Umbilical cord (tissue), 2 donors: Measurements from ENCODE around the gene HNRNPR. TPM values are rescaled to one million over a fixed set of nuclear protein-coding genes. Genes with fewer than 3 reads are reported as not detected.
A peak's percentile ranks its signal among the peaks of the same experiment; 100 is the strongest.
"Not testable (repeated sequence)": the region's sequence is repeated elsewhere in the genome, so short reads cannot be mapped to it uniquely, and the experiment has no call there.

Experiments used
- DNase-seq: peaks from one replicate; pipeline ENCODE4 v3.0.0-alpha.2; 2015; ENCODE audit warnings: low spot score
- total RNA-seq: library from RNA; depleted of rRNA; stranded (reverse); fragments of >200 nt; gene quantifications from one replicate; pipeline ENCODE4 v1.2.3, GENCODE V29; 2014; ENCODE audit warnings: low replicate concordance; ENCODE audit not compliant: insufficient read depth

HNRNPR gene
- total RNA-seq, 1 donor from 2014 or later: 85.7 TPM

DNA sequence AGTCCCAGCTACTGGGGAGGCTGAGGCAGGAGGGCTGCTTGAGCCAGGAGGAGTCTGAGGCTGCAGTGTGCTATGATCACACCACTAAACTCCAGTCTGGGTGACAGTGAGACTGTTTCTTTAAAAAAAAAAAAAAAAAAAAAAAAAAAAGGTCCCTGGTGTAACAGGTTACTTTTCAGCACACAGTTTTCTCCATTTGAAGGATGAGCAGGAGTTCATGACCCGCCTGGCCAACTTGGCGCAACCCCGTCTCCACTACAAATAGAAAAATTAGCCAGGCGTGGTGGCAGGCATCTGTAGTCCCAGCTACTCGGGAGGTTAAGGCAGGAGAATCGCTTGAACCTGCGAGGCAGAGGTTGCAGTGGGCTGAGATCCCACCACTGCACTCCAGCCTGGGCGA lies 12.4 kb downstream of the HNRNPR start:
- DNase-seq: no peak

DNA sequence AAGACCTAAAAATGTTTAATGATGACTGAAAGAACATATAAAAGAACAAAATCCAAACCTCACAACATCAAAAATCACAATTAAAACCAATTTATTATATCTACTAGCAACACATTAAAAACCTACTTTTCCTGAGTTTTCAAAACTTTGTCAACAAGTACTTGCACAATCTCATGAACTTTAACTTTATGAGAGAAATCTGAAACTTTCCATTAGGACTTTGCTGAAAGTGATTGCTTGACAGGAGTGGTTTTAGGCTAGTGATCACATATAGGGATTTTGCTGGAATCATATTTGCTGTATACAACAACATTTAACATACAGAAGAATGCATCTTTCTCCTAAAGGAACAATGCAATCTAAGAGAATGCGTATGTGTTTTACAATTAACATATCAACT lies 13.2 kb downstream of the HNRNPR start:
- no peak for DNase-seq

DNA sequence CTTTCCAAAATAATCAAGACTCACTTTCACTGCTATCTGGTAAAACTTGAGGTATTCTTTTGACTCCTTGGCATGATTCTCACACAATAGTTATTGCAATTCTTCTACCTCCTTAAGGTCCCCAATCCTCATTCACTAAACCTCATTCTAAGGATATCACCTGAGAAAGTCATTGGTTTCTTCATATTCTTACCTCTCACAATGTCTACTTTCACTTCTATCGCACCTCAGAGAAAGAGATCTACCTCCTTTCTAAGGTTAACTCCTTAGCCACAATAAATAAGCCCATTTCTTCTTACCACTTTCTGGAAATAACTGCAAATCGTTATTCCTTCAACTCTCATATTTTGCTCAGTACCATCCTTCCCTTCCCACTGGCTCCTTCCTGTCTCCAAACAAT lies 18.7 kb downstream of the HNRNPR start:
- DNase-seq: no peak

DNA sequence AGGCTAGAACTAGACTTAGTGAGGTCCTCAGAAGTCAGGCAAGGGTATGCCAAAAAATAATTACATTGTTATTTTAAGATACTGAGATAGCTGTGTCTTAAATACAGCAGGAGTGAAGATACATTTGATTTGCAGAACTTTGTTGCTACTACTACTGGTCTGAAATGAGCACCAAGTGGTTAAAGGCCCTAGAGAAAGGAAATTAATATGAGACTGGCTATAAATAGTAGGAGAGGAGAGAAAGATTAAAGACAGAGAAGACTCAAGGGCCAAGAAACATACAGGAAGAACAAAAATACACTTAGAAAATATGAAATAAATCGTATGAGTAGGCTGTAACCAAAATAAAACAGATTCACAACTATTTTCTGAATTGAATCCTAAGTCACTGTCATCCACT lies 21.3 kb downstream of the HNRNPR start:
- DNase-seq: no peak

DNA sequence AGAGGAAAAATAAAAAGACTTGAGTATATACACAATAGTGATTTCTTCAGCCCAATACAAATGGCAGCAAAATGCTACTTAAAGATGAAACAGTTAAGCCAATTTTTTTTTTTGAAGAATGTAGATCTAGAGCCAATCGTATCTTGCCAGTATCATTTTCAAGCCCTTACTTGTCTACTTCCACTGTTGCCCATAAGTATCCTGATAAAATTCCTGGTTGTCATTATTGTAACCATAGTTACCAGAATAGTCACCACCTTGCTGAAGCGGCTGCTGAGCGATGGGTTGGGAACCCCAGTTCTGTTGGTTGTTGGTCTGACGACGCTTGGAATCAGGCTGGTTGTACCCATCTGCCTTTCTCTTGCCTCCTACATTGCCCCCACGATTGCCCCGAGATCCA lies 33.8 kb downstream of the HNRNPR start:
- not testable (repeated sequence) for DNase-seq

DNA sequence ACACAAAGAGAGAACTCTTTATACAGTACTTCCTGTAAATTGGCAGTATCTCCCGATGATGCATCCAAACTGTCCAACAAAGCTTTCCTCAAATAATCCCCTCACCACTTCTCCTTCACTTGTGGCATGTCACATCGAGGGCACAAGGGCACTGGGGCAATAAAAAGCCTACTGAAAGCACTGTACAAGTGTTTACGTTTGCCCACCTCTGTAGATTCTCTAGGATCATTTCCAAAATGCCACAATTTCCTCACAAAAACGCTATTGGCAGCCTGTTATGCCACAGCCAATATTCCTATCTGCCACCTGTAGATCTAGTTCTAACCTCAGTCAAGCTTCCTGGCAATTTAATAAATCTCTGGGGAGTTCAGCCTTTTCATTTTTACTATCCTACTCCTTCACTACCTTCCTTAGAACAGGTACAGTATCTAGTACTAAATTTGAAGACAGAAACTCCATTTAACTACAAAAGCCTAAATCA lies 39.9 kb downstream of the HNRNPR start:
- DNase-seq: no peak

DNA sequence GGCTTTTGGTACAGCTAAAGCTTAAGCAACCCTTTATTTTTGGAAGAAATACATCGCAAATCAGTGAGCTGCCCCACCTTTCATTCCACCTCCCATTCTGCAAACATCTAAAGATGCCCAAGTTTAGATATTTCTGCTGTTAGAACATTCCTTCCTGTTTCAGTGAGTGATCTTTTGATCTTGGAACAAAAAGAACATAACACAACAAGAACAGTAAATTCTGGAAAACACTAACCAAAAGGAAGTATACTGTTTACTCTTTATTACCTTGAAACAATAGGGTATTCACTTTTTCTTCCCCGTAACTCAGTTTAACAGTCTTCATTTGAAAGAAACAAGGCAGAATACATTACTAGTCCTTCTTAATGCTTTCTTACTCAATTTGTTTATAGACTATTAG lies 40.6 kb downstream of the HNRNPR start:
- no peak for DNase-seq

DNA sequence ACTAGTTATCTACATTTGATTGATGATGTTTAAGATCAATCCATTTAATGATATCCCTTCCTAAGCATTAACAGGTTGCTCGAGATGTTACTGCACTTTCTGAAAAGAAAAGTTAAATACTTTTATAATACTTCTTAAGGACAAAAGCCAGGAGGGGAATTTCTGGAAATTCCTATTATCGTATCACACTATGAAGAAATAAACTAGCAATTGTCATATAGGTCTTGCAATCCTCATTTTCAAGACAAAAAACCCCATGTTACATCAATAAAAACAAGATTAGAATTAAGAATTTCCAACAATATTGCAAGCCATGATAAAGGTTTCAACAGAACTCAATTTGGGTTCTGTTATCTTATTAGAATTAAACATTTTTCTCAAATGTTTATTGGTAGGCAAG lies 47.2 kb downstream of the HNRNPR start:
- no peak for DNase-seq

DNA sequence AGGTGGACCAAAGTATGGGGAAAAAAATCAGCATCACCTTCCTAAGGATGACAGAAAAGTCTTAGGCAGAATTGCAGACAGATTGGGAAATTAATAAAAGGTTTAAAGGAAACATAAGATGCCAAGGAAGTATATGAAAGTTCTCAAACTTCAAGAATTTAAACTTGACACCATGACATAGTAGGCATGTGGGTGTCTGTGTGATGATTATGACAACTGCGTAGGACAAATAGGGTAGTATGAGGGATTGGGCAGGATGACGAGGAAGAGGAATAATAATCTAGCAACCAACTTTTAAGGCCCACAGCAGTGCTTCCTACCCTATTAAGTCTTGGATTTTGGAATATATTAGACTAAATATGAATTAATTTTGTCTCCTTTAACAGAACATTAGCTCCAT lies 52.4 kb downstream of the HNRNPR start:
- DNase-seq: no peak

DNA sequence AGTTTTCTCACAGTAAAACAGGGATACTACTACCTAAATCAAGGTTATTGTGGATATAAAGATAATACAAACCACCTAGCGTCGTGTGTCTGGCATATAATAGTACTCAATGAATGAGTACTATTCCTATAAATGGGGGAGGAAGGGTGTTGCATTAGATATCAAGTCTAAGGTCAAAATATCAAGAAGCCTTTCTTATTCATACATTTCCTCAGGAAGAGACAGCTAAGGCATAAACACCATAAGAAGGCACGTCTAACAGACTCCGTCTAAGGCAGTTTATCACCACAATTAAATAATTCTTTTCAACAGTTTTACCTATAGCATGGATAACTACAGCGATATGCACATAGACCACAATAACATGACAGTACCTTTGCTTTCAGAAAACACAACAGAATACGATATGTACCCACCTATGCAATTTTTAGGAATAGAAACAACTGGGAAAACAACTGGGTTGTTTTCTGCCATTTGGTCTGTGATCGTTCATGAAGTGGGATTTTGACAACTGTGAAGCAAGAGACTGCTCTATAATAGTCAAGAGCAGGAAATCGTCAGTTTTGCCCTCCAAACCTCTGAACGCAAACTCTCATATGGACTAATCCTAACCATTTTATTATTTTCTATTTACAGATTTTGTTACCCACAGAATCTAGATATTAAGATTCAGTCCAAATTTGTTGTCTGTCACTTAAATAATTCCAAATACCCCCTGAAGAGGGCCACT lies 53.1 kb downstream of the HNRNPR start:
- DNase-seq: no peak

DNA sequence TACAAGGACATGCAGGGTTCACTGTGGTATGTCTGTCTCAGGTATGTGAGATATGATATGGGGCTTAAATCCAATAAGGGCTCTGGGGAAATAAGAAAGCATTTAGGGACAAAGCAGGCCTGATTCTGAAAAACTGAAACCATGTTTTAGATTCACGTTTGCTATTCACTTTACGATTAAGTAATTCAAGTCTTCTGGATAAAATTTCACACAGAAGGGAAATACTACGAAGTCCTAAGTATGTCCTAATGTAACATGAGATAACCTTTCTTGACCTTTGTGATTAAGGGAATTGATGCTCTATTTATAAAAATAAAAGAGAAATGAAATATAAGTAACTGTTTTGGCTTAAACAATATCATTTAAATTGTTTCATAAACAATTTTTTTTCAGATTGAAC lies 55.4 kb downstream of the HNRNPR start:
- DNase-seq: no peak

DNA sequence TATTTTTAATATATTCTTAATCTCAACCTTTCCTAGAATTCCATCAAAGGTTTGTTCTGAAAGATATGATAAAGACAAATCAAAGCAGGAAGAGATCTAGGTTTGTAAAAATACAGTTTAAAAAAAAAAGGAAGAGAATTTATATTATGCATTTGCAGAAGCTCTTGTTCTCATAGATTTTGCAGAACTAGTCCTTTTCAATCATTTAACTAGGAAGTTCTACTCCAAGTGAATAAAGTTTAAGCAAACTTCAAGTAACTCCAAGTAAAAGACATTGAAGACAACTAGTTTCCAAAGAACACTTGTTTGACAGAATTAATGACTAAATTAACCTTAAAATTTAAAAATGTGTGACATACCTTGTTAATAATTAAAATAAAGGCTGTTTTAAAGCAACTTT lies 55.9 kb downstream of the HNRNPR start:
- DNase-seq: no peak

DNA sequence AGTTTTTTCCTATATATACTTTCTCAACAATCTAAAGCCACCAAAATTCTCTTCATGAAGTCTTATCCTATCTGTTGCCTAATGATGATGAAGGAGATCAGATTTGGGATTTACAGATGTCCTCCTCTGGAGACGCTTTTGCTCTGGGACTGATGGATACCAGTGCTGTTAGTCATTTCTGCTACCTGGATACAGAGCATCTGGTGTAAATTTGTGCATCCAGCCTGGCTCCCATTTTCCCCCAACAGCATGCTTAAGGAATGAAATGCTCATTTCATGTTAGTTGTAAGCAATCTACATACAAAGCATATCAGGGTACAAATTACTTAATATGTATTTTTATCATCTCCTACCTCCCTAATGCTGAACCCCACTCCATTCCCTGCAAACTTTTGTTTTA lies 57.7 kb downstream of the HNRNPR start:
- no peak for DNase-seq

DNA sequence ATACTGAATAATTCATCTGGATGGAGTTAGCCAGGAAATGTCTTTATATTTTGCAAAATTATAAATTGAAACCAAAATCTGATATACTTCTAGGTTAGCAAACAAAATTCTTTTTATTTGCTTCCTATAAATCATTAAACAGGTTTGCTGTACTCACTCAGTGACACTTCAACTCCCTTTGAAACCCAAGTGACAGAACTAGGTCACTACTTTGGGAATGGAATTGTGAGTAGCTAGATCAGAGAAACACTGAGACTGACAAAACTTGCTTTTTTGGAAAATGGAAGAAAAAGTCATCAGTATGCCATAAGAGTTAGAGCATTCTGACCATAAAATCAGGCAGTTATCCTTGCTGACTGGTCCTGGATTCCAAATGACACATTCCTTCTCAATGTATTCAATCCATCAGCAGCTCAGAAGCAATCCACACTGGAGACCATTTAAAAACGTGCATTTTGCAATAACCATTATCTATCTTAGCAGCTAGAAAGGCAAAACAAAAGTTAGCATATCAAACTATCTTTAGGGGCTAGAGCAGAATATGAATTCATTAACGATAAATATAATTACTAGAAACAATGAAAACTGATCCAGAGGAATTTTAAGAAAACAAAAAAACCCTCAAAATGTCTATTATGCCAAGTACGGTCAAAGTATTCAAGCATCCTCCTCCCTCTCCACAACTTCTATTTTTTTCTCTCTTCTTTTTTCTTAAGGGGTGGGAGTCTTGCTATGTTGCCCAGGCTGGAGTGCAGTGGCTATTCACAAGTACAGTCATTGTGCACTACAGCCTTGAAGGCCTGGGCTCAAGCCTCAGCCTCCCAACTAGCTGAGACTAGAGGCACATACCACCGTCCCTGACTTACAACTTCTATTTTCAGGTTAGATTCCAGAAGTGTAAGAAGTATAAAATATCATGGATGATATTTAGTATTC lies 60.1 kb downstream of the HNRNPR start:
- no peak for DNase-seq

DNA sequence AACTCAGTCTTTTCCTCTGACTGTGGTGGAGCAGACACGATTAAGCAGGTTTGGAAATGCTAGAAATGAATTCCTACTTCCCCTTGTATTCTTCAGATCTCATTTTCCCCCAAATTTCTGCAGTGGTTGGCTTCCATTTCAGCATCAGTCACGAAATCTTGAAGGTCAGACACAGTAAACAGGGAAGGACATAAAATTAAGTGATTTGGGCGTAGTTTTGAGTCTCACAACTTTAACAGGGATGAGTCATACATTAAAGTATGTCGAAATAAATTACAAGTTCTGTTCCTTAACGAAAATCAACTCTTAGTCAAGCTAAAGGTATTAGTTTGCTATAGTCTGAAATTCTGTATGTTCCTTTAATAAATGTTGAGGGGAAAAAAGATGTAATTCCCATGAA lies 61.1 kb downstream of the HNRNPR start:
- no peak for DNase-seq

DNA sequence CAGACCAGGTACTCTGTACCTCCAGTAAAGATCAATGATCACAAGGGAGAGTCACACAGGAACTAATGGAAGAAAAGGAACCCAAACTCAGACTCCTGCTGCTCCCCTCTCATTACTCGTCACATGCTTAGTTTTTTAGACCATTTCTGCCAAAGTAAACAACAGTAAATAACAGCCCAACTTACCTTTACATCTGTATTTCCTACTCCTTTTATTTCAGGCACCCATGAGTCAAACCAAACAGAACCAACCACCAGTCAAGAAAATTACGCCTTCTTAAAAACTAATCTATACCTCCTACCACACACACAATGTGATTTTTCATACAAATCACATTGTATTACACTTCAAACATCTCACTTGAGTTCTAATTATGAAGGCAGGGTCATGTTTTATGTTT lies 65.4 kb downstream of the HNRNPR start:
- no peak for DNase-seq

DNA sequence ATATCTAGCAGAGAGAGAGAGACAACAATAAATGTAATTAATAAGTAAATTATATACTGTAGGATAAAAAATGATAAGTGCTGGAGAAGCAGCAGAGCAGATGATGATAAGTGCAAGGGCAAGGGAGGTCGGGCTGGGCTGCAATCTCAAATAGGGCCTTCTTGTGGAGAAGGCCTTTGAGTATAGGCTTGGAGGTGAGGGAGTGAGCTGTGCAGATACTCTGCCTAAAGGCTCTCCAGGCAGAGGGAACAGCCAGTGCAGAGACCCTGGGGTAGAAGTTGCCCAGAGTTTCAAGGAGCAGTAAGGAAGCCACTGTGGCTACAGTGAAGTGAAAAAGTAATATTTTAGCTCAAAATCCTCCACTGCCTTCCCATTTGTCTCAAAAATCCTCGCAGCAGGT lies 67.6 kb downstream of the HNRNPR start:
- no peak for DNase-seq

DNA sequence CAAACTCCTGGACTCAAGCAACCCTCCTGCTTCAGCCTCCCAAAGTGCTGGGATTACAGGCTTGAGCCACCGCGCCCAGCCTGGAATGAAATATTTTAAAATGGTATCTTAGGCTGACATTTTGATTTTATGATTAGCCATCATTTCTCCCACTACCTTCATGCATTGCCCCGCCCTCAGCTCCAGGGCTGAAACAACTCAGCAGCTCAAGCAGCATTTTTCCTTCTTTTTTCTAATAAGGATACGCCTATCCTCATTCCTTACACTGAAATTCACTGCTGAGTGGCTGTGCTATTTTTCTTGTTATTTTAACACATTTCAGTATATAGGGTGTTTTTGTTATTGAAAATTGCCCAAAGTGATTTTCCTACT lies 70.0 kb downstream of the HNRNPR start:
- DNase-seq: no peak

DNA sequence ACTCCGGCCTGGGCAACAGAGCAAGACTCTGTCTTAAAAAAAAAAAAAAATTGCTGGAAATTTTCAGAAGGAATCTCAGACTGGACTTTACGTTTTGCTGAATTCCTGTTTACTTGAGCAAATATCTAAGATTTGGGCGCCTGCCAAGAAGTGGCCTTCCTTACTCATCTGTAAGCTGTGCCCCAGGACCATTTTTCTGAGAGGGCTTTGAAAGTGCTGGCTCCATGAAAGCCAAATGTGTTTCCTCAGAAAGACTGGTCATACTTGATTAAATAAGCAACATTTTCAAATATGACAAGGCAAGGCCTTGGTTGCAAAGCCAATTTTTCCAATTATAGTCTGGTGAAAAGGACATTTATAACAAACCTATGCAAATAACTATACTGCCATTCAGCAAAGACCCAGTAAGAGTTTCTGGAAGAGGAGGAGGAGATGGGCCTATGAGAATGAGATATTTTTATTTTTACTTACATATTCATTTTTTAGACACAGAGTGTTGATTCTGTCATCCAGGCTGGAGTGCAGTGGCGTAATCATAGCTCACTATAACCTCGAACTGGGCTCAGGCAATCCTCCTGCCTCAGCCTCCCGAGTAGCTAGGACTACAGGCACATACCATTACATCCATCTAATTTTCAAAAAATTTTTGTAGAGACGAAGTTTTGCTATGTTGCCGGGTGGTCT lies 70.5 kb downstream of the HNRNPR start:
- DNase-seq: peak; percentile 61

DNA sequence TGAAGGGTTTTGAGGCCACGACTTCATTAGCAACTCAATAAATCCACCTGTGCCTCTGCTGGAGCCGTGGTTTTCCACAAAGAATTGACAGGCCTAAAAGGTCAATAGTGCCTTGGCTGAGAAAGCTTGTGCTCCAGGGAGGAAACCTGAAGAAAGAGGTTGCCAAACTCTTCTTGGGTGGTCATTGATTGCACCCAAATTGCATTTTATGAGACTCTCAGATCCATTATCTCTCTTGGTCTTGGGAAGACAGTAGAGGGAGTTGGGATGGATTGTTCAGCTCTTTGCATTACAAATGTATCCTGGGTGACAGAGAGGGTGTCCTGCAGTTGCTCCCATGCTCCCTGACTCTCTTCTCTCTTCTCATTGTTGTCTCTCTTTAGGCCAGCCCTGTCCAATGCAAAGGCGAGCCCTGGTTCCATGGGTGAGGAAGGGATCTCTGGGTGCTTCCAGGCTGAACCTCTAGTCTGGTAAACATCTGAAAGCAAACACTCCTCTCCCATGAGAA lies 80.7 kb downstream of the HNRNPR start:
- DNase-seq: no peak

DNA sequence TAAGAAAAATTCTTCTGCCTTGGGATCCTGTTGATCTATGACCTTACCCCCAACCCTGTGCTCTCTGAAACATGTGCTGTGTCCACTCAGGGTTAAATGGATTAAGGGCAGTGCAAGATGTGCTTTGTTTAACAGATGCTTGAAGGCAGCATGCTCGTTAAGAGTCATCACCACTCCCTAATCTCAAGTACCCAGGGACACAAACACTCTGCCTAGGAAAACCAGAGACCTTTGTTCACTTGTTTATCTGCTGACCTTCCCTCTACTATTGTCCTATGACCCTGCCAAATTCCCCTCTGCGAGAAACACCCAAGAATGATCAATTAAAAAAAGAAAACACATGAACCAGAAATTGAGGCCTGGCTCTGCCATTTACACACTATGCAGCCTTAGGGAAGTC lies 86.0 kb downstream of the HNRNPR start:
- DNase-seq: not testable (repeated sequence)

DNA sequence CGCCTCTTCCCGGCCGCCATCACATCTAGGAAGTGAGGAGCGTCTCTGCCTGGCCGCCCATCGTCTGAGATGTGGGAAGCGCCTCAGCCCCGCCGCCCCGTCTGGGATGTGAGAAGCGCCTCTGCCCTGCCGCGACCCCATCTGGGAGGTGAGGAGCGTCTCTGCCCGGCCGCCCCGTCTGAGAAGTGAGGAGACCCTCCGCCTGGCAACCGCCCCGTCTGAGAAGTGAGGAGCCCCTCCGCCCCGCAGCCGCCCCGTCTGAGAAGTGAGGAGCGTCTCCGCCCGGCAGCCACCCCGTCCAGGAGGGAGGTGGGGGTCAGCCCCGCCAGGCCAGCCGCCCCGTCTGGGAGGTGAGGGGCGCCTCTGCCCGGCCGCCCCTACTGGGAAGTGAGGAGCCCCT lies 86.7 kb downstream of the HNRNPR start:
- DNase-seq: not testable (repeated sequence)
